Activated T-cell treated with anti-CD3 and anti-CD28 coated beads, Interleukin-2, amount 50 U/mL, for 48 hours (primary cell): ENCODE measurements around the gene MAG.
"Not testable (repeated sequence)": the region's sequence is repeated elsewhere in the genome, so short reads cannot be mapped to it uniquely, and the experiment has no call there.

Experiments used
- DNase-seq, 2 experiments: peaks; one replicate each; pipeline ENCODE4 v3.0.0-alpha.2; 2020

The MAG gene

GRCh38 chr19:35347171-35347929, 55.4 kb downstream of the MAG start, which contains the start of gene FFAR1:
Gene FFAR1 (plus strand): TSS chr19:35347902. CDS start chr19:35351552, 3,650 bp downstream.
- DNase-seq = peak; percentile 81 to 82

DNA sequence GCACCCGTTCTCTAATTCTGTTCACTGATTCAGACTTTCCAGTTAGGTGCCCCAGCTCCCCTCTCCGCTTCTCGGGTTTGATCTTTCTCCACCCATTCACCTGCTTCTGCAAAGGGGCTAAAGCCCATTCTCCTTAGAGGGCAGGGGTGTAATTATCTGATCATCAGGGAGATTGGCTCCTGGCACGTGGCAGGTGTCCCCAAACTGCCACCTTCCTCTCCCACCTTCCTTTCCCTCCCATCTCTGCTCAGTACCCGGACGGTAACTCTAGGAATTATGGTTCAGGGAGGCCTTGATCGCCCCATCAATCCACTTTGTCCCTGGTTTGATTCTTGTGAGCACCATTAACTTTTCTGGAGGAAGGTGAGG, 56.0 kb downstream of the MAG start:
- no peak for DNase-seq

DNA sequence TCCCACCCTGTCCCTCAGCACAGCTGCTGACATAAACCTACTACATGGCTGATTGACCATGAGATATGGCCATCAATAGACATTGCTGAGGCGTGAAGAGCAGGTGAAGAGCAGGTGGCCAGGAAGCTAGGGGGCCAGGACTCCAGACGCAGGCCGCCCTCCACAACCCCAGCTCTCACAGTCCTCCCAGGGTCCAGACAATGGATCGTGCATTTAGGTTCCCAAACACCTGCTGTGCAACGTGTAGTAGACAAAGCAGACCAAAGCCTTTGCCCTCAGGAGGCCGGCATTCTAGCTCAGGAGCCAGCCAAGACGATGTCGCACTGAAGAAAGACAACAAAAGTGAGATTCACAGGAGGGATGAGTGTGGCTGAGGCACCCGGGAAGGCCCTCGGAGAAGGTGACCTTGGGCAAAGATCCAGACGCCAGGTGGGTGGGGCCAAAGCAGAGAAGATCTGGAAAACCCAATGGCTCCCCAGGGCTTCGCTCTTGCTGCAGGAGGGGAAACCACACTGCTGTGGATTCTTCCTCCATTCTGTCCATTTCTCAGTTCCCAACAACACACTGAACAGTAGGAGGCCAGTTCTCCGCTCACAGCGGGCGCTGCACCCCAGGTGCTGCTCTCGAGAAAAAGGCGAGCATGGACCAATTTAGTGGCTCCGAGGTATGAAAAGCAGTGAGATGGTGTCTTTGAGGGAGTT, 57.1 kb downstream of the MAG start:
- peak; percentile 18 to 23 for DNase-seq

- peak; percentile 20 to 22 for DNase-seq
Observed at GRCh38 chr19:35349614-35350521, 57.9 kb downstream of the MAG start.

DNA sequence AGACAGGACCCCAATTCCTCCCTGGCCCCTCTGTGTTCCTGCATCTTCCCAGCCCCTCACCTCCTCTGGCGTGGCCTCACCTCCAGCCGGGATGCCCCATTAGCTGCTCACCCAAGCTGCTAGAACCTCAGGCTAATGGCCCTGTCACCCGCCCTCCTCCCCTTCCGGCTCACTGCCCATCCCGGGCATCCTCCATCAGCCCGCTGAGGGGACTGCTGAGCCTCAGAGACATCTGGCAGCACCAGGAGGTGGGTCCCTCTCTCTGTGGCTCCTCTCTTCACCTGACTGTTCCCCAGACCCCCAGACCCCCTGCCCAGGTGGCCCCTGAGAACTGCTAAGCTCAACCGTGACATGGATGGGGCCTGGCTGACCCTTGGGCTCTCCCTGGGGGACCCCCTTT, 58.6 kb downstream of the MAG start:
- DNase-seq = peak; percentile 22

GRCh38 chr19:35351411-35352176, 59.6 kb downstream of the MAG start:
- no peak for DNase-seq

DNA sequence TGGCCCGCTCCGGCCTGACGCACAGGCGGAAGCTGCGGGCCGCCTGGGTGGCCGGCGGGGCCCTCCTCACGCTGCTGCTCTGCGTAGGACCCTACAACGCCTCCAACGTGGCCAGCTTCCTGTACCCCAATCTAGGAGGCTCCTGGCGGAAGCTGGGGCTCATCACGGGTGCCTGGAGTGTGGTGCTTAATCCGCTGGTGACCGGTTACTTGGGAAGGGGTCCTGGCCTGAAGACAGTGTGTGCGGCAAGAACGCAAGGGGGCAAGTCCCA, 60.2 kb downstream of the MAG start:
- DNase-seq = no peak

- DNase-seq = peak; percentile 79 to 82
Observed at GRCh38 chr19:35352448-35353304, 60.7 kb downstream of the MAG start.

GRCh38 chr19:35353635-35354034, 61.7 kb downstream of the MAG start:
- DNase-seq = peak in 1 of 2 experiments; percentile 10

DNA sequence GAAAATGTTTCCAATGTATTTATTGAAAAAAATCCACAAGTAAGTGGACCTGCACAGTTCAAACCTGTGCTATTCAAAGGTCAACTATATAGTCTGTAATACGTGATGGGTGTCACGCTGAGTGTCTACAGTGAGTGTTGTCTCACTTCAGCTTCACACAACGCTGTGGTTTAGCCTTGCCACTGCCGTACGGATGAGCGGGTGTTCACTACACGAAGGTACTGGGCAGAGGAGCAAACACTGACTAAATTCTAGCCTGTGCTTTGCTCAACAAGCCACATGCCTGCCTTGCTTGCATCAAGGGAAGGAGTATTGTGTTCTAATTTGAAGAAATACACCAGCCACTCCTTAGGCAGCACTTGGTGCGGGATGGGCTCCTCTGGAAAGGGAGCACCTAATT, 62.9 kb downstream of the MAG start:
- DNase-seq = peak in 1 of 2 experiments; percentile 16

DNA sequence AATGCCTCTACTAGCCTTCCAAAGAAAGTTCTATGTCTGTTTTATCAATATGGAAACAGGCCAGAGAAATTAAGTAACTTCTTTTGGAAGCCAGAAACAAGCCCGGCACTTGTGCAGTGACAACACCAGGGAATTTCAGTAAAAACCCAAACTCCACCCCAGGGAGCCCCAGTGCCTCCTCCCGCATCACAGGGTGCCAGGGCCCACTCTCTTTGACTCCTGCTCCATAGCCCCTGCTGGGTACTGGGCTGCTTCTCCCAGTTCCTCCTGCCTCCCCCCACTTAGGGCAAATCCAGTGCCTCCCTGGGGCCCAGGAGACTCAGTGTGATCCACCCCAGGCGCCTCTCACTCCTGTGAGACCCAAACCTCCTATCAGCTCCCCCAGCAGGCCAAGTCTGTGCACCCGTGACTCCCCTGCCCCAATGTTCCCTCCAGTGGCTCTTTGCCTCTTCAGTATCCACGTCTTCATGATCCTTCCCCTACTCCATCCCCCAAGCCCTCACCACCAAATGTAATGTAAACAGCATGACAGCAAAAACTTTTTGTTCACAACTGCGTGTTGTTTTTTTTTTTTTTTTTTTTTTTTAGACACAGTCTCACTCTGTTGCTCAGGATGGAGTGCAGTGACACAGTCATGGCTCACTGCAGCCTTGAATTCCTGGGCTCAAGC, 64.0 kb downstream of the MAG start:
- DNase-seq = no peak

DNA sequence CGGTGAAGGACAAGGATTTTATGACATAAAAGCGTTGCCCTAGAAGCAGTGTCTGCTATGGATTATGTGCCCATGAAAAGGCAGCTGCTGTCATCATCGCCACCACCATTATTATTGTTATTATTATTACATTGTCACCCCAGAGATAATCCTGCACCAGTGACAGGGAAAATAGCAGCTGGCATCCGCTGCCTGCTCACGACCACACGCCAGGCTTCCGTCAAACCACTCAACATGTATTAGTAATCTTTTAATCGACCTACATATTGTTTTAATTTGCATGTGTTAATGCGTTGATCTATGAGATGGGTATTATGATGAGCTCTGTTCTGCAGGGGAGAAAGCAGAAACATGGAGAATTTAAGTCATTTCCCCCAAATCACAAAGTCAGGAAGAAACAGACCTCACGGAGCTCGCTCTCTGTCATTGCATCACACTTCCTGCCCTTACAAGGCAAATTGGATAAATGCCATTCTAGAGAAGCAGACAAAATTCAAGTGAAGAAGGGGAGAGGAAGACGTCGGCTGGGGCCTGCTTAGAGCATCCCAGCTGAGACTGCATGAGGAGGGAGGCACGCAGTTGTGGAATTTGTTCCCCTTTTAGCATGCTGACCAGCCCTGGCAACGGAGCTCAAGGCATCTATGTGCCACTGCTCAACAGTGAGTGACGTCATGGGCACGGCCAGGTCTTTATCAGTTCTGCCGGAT, 66.1 kb downstream of the MAG start, which contains the start of gene FFAR3:
FFAR3 (plus strand) TSS at position 594 of the 707 bp plus-strand sequence. CDS start 431 bp downstream, outside the sequence.
- DNase-seq = peak in 1 of 2 experiments; percentile 33

GRCh38 chr19:35358834-35359233, 66.9 kb downstream of the MAG start:
- not testable (repeated sequence) for DNase-seq

DNA sequence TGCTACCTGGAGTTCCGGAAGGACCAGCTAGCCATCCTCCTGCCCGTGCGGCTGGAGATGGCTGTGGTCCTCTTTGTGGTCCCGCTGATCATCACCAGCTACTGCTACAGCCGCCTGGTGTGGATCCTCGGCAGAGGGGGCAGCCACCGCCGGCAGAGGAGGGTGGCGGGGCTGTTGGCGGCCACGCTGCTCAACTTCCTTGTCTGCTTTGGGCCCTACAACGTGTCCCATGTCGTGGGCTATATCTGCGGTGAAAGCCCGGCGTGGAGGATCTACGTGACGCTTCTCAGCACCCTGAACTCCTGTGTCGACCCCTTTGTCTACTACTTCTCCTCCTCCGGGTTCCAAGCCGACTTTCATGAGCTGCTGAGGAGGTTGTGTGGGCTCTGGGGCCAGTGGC, 67.4 kb downstream of the MAG start:
- DNase-seq = not testable (repeated sequence)

DNA sequence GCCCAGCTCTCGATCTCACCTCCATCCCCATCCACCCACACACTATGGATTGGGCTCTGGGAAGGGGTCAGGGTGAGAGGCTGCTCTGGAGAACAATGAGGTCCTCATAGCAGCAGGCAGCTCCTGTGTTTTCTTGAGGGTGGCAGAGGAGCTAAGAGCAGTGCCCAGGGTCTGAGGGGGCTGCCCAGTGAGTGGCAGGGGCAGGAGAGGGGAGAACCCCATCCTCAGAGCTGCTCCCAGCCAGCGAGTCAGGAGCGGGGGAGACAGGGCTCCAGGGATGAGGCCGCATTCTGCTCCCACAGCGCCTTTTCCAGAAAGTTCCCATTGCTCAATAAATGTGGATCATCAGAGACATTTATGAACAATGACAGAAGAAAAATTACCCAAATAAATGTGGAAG, 68.1 kb downstream of the MAG start:
- not testable (repeated sequence) for DNase-seq

DNA sequence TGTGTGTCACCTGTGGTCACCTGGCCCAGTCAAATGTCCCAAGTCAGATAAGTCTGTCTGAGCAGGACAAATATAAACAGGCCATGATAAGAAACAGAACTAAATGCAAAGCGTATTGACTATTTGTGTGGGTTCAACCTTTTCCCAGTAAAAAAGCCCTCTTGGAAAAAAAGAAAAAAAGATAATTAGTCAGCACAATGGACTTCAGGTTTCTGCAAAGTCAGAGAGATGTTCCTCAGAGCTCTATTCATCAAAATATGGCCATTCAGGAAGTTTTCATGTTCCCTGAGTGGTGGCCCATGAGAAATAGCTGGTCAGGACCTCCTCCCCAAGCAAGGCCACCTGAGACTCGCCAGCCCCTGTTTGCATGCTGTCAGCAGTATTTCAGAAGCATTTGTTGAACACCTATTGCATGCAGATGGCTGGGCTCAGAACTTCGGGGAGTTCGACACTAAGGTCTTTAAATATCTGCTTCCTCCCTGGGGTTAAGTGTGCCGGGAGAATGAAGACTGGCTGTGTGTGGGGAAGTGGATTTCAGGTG, 69.0 kb downstream of the MAG start:
- DNase-seq = no peak

GRCh38 chr19:35362261-35363000, 70.5 kb downstream of the MAG start:
- peak; percentile 10 to 11 for DNase-seq

- DNase-seq = peak; percentile 10 to 11
Observed at GRCh38 chr19:35363001-35363590, 71.1 kb downstream of the MAG start.
